ENCODE data around the gene ELMO1. TPM values are rescaled to one million over a fixed set of nuclear protein-coding genes. Genes with fewer than 3 reads are reported as not detected.

Gene ELMO1
- total and polyA plus RNA-seq, 10 of the 15 experiments (the other 5 are each of a cell fraction or from before 2014, with no cell fraction given) = 22.6 to 85.9 (median 56.6) TPM

DNA sequence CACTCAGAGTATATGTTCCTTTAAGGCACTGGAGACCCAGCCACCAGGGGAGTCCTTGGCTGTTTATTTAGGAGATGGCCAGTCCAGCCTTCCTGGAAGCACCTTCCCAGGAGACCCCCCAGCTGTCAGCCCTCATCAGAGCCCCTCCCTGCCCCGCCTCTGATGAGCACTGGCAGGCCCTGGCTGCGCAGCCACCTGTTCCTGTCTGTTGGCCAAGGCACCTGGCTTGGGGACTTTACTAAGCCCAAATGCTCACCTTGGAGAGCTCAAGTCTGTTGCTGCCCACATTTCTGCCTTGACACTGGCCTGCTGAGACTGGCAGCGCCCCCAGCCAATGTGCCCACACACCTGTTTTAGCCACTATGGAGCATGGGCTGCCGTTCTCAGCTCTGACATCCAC lies 124.7 kb downstream of the ELMO1 start (continued):
- TF ChIP-seq, protein P1, sequence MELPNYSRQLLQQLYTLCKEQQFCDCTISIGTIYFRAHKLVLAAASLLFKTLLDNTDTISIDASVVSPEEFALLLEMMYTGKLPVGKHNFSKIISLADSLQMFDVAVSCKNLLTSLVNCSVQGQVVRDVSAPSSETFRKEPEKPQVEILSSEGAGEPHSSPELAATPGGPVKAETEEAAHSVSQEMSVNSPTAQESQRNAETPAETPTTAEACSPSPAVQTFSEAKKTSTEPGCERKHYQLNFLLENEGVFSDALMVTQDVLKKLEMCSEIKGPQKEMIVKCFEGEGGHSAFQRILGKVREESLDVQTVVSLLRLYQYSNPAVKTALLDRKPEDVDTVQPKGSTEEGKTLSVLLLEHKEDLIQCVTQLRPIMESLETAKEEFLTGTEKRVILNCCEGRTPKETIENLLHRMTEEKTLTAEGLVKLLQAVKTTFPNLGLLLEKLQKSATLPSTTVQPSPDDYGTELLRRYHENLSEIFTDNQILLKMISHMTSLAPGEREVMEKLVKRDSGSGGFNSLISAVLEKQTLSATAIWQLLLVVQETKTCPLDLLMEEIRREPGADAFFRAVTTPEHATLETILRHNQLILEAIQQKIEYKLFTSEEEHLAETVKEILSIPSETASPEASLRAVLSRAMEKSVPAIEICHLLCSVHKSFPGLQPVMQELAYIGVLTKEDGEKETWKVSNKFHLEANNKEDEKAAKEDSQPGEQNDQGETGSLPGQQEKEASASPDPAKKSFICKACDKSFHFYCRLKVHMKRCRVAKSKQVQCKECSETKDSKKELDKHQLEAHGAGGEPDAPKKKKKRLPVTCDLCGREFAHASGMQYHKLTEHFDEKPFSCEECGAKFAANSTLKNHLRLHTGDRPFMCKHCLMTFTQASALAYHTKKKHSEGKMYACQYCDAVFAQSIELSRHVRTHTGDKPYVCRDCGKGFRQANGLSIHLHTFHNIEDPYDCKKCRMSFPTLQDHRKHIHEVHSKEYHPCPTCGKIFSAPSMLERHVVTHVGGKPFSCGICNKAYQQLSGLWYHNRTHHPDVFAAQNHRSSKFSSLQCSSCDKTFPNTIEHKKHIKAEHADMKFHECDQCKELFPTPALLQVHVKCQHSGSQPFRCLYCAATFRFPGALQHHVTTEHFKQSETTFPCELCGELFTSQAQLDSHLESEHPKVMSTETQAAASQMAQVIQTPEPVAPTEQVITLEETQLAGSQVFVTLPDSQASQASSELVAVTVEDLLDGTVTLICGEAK (IDR thresholded peaks at IDR 0.05; ENCODE audit: borderline replicate concordance) = no peak
- TF ChIP-seq CREM (IDR thresholded peaks at IDR 0.05; ENCODE audit: low read depth) (no peak), HCFC1 (IDR thresholded peaks at IDR 0.05; ENCODE audit: low read length) (no peak), POU2F2 (IDR thresholded peaks at IDR 0.05; ENCODE audit: borderline replicate concordance, low read depth, low read length) (no peak)
- TF ChIP-seq, protein P2, sequence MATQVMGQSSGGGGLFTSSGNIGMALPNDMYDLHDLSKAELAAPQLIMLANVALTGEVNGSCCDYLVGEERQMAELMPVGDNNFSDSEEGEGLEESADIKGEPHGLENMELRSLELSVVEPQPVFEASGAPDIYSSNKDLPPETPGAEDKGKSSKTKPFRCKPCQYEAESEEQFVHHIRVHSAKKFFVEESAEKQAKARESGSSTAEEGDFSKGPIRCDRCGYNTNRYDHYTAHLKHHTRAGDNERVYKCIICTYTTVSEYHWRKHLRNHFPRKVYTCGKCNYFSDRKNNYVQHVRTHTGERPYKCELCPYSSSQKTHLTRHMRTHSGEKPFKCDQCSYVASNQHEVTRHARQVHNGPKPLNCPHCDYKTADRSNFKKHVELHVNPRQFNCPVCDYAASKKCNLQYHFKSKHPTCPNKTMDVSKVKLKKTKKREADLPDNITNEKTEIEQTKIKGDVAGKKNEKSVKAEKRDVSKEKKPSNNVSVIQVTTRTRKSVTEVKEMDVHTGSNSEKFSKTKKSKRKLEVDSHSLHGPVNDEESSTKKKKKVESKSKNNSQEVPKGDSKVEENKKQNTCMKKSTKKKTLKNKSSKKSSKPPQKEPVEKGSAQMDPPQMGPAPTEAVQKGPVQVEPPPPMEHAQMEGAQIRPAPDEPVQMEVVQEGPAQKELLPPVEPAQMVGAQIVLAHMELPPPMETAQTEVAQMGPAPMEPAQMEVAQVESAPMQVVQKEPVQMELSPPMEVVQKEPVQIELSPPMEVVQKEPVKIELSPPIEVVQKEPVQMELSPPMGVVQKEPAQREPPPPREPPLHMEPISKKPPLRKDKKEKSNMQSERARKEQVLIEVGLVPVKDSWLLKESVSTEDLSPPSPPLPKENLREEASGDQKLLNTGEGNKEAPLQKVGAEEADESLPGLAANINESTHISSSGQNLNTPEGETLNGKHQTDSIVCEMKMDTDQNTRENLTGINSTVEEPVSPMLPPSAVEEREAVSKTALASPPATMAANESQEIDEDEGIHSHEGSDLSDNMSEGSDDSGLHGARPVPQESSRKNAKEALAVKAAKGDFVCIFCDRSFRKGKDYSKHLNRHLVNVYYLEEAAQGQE (IDR thresholded peaks at IDR 0.05; ENCODE audit: low read depth, low read length) = no peak

All from GM12878 (cell line).